ENCODE measurements around the gene SUFU. TPM values are rescaled to one million over a fixed set of nuclear protein-coding genes. Genes with fewer than 3 reads are reported as not detected.
A peak's percentile ranks its signal among the peaks of the same experiment; 100 is the strongest.

Gene SUFU
- total RNA-seq, 1 donor = 3.6 TPM

- Histone ChIP-seq H4K20me1 (ENCODE audit: insufficient read depth, low read length) (peaks cover 47% of the 10 kb centered on the region), H3K27ac (ENCODE audit: low read depth, low read length) (peak overlapping the region; percentile 40), H3K36me3 (ENCODE audit: insufficient read depth, low read length) (no peaks in the 10 kb centered on the region), H3K4me3 (ENCODE audit: insufficient read depth, low read length) (peak overlapping the region; percentile 87), H3K79me2 (ENCODE audit: insufficient read depth, low read length) (peaks cover 74% of the 10 kb centered on the region), H3K4me1 (ENCODE audit: insufficient read depth, low read length) (peaks cover 26% of the 10 kb centered on the region), H3K4me2 (ENCODE audit: insufficient read depth, low read length) (peak overlapping the region; percentile 93), H3K27me3 (ENCODE audit: insufficient read depth, low read length) (no peaks in the 10 kb centered on the region), H2AFZ (ENCODE audit: low read length) (peak overlapping the region; percentile 78), H3K9me3 (ENCODE audit: low read depth, low read length) (no peaks in the 10 kb centered on the region)
- no peak for TF ChIP-seq CTCF (IDR thresholded peaks at IDR 0.05; ENCODE audit: extremely low read depth, low read depth, low read length)
- DNase-seq (ENCODE audit: insufficient read length, low spot score, missing footprints) = no peak
Measured at GRCh38 chr10:102504179-102504975, 605 bp downstream of the SUFU start.

- peaks cover 41% of the 10 kb centered on the region for H4K20me1 ChIP-seq (ENCODE audit: insufficient read depth, low read length)
Measured at GRCh38 chr10:102504976-102505300, 1.2 kb downstream of the SUFU start.

GRCh38 chr10:102505462-102506115 lies 1.8 kb downstream of the SUFU start:
- no peaks in the 10 kb centered on the region for H3K9me3 ChIP-seq (ENCODE audit: low read depth, low read length)
- H3K27me3 ChIP-seq (ENCODE audit: insufficient read depth, low read length) = no peaks in the 10 kb centered on the region
- TF ChIP-seq CTCF (IDR thresholded peaks at IDR 0.05; ENCODE audit: extremely low read depth, low read depth, low read length) = no peak
- H3K27ac ChIP-seq (ENCODE audit: low read depth, low read length) = no peak overlapping the region
- no peak overlapping the region for H2AFZ ChIP-seq (ENCODE audit: low read length)
- peaks cover 3% of the 10 kb centered on the region for H3K36me3 ChIP-seq (ENCODE audit: insufficient read depth, low read length)
- H3K4me2 ChIP-seq (ENCODE audit: insufficient read depth, low read length) = peak overlapping the region; percentile 93
- peak overlapping the region; percentile 87 for H3K4me3 ChIP-seq (ENCODE audit: insufficient read depth, low read length)
- no peak for DNase-seq (ENCODE audit: insufficient read length, low spot score, missing footprints)
- H4K20me1 ChIP-seq (ENCODE audit: insufficient read depth, low read length) = peaks cover 39% of the 10 kb centered on the region
- peaks cover 64% of the 10 kb centered on the region for H3K79me2 ChIP-seq (ENCODE audit: insufficient read depth, low read length)
- peaks cover 30% of the 10 kb centered on the region for H3K4me1 ChIP-seq (ENCODE audit: insufficient read depth, low read length)

More at GRCh38 chr10:102504976-102505300, 1.2 kb downstream of the SUFU start:
- Histone ChIP-seq H3K4me3 (ENCODE audit: insufficient read depth, low read length) (peak overlapping the region; percentile 87), H3K27me3 (ENCODE audit: insufficient read depth, low read length) (no peaks in the 10 kb centered on the region), H2AFZ (ENCODE audit: low read length) (peak overlapping the region; percentile 78), H3K9me3 (ENCODE audit: low read depth, low read length) (no peaks in the 10 kb centered on the region), H3K79me2 (ENCODE audit: insufficient read depth, low read length) (peaks cover 68% of the 10 kb centered on the region), H3K4me2 (ENCODE audit: insufficient read depth, low read length) (peak overlapping the region; percentile 93), H3K27ac (ENCODE audit: low read depth, low read length) (peak overlapping the region; percentile 40), H3K36me3 (ENCODE audit: insufficient read depth, low read length) (peaks cover 3% of the 10 kb centered on the region), H3K4me1 (ENCODE audit: insufficient read depth, low read length) (peaks cover 30% of the 10 kb centered on the region)
- DNase-seq (ENCODE audit: insufficient read length, low spot score, missing footprints) = no peak
- no peak for TF ChIP-seq CTCF (IDR thresholded peaks at IDR 0.05; ENCODE audit: extremely low read depth, low read depth, low read length)

- Histone ChIP-seq H3K4me3 (ENCODE audit: insufficient read depth, low read length) (no peak overlapping the region), H3K9me3 (ENCODE audit: low read depth, low read length) (no peaks in the 10 kb centered on the region), H3K4me2 (ENCODE audit: insufficient read depth, low read length) (no peak overlapping the region), H3K27ac (ENCODE audit: low read depth, low read length) (no peak overlapping the region), H4K20me1 (ENCODE audit: insufficient read depth, low read length) (peaks cover 28% of the 10 kb centered on the region), H3K36me3 (ENCODE audit: insufficient read depth, low read length) (peaks cover 10% of the 10 kb centered on the region), H3K27me3 (ENCODE audit: insufficient read depth, low read length) (no peaks in the 10 kb centered on the region), H3K4me1 (ENCODE audit: insufficient read depth, low read length) (peaks cover 25% of the 10 kb centered on the region), H2AFZ (ENCODE audit: low read length) (no peak overlapping the region), H3K79me2 (ENCODE audit: insufficient read depth, low read length) (peaks cover 58% of the 10 kb centered on the region)
- no peak for DNase-seq (ENCODE audit: insufficient read length, low spot score, missing footprints)
- TF ChIP-seq CTCF (IDR thresholded peaks at IDR 0.05; ENCODE audit: extremely low read depth, low read depth, low read length) = no peak
Measured at GRCh38 chr10:102507521-102507920, 3.7 kb downstream of the SUFU start.

Data from osteoblast (primary cell).